BE2C (cell line): Measurements from ENCODE around the gene PPP1R12C.
A peak's percentile ranks its signal among the peaks of the same experiment; 100 is the strongest.

ENCODE experiments used
- DNase-seq: peaks from one replicate; pipeline ENCODE4 v3.0.0-alpha.2; 2020
- H3K27me3 ChIP-seq: fragments of 250-450 bp; sonication (Bioruptor Pico); 2 replicates; pipeline ENCODE4 v1.5.1; 2020; ENCODE audit warnings: mild to moderate bottlenecking
- H3K36me3 ChIP-seq: fragments of 250-450 bp; sonication (Bioruptor Pico); 2 replicates; pipeline ENCODE4 v1.5.1; 2020; ENCODE audit warnings: mild to moderate bottlenecking
- H3K4me1 ChIP-seq: fragments of 250-450 bp; sonication (Bioruptor Pico); 2 replicates; pipeline ENCODE4 v1.5.1; 2020
- H3K4me3 ChIP-seq: 2 replicates; pipeline ENCODE4 v1.5.1; 2011; ENCODE audit warnings: low read depth, low read length
- H3K9me3 ChIP-seq: fragments of 250-450 bp; sonication (Bioruptor Pico); 2 replicates; pipeline ENCODE4 v1.5.1; 2020
- TF ChIP-seq, protein P1 (sequence below): IDR thresholded peaks from 2 replicates; pipeline ENCODE4 v1.5.1; 2012; ENCODE audit warnings: mild to moderate bottlenecking, low read depth, low read length

The PPP1R12C gene

DNA sequence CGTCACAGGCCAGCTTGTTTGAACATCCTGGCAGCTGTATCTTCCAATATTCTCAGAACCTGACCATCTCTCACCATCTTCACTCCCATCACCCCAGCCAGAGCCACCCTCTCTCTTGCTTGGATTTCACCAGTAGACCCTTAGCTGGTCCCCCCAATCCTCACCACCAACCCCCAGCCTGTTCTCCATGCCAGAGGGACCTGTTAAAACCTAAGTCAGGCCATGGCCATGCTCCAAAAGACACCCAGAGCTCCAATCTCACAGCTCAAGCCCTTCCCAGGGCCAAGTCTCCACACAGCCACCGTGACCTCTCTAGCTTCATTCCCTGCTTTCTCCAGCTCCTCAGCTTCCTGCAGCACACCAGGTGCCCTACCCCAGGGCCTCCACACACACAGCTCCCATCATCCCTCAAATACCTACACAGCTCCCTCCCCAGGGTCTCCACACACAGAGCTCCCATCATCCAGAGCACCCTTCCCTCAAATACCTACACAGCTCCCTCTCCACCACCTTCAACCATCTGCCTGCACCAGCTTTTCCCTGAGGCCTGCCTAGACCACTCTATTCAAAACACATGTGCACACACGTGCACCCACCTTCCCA lies 28.0 kb downstream of the PPP1R12C start:
- H3K27me3 ChIP-seq: peaks cover 27% of the 10 kb centered on the region
- H3K9me3 ChIP-seq: no peaks in the 10 kb centered on the region
- DNase-seq: no peak
- peaks cover 5% of the 10 kb centered on the region for H3K36me3 ChIP-seq
- H3K4me1 ChIP-seq: no peaks in the 10 kb centered on the region
- TF ChIP-seq, protein P1, sequence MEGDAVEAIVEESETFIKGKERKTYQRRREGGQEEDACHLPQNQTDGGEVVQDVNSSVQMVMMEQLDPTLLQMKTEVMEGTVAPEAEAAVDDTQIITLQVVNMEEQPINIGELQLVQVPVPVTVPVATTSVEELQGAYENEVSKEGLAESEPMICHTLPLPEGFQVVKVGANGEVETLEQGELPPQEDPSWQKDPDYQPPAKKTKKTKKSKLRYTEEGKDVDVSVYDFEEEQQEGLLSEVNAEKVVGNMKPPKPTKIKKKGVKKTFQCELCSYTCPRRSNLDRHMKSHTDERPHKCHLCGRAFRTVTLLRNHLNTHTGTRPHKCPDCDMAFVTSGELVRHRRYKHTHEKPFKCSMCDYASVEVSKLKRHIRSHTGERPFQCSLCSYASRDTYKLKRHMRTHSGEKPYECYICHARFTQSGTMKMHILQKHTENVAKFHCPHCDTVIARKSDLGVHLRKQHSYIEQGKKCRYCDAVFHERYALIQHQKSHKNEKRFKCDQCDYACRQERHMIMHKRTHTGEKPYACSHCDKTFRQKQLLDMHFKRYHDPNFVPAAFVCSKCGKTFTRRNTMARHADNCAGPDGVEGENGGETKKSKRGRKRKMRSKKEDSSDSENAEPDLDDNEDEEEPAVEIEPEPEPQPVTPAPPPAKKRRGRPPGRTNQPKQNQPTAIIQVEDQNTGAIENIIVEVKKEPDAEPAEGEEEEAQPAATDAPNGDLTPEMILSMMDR: no peak
- H3K4me3 ChIP-seq: no peak overlapping the region

DNA sequence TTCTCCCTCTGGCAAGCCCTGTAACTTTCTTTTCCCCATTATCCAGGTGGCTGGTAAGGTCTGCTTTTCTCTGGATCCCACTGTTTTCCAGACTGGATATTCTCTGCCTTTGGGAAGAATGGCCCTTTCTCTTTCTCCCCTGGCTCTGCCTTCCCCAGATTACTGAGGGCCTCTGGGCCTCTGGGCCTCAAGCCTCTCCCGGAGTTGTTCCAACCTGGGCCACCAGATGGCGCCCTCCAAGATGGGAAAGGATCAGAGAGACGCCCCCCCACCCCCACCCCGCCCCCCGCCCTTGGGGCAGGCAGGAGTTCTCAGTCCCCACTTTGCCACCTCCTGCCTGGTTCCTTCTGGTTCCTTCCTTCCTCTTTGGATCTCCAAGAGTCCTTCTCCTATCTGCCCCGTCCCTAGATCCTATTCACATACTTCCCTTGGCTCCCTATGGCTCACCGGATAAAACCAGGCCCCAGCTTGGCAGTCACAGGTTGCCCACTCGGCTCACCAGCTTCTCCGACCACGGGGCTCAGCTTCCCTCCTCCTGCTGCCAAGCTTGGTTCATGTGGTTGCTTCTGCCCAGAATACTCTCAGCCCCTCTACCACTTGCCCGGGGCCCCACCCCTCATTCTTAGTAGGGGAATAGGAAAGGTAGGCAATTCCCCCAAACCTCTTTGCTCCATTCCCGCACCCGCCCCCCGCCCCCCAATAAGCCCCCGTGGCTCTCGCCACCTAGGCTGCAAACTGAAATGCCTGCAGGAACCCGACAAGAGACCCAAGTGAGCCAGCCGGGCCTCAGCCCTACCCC lies 28.7 kb downstream of the PPP1R12C start:
- TF ChIP-seq, protein P1: peak; percentile 62
- H3K36me3 ChIP-seq: peaks cover 3% of the 10 kb centered on the region
- H3K4me3 ChIP-seq: no peak overlapping the region
- no peaks in the 10 kb centered on the region for H3K4me1 ChIP-seq
- DNase-seq: peak; percentile 88
- no peaks in the 10 kb centered on the region for H3K9me3 ChIP-seq
- peaks cover 34% of the 10 kb centered on the region for H3K27me3 ChIP-seq

DNA sequence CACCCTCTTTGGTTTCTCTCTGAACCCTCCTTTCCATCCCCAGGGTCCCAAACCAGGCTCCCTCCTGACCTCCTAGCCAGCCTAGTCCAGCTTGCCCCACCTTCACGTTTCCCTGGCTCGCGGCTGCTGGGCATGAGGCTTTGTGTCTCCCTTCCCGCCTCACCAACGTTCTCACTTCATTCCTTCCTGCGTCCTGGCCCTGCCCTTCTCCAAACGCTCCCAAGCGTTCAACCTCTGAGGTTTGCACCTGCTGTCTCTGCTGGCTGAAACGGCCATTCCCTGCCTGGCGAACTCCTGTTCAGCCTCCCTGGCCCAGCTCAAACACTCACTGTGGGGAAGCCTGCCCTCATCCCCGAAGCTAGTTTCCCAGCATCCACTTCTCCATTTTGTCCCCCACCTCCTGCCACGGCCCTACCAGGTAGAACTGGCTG lies 29.4 kb downstream of the PPP1R12C start:
- Histone ChIP-seq H3K4me1 (no peaks in the 10 kb centered on the region), H3K27me3 (peaks cover 39% of the 10 kb centered on the region), H3K9me3 (no peaks in the 10 kb centered on the region), H3K4me3 (no peak overlapping the region), H3K36me3 (peaks cover 3% of the 10 kb centered on the region)
- TF ChIP-seq, protein P1: no peak
- DNase-seq: no peak

- no peaks in the 10 kb centered on the region for H3K4me1 ChIP-seq
- TF ChIP-seq, protein P1: no peak
- H3K36me3 ChIP-seq: peaks cover 3% of the 10 kb centered on the region
- H3K27me3 ChIP-seq: peaks cover 42% of the 10 kb centered on the region
- H3K9me3 ChIP-seq: no peaks in the 10 kb centered on the region
- peak overlapping the region; percentile 53 for H3K4me3 ChIP-seq
- no peak for DNase-seq
Observed at GRCh38 chr19:55087542-55087901, 29.9 kb downstream of the PPP1R12C start.

GRCh38 chr19:55086730-55087541 lies 30.5 kb downstream of the PPP1R12C start:
- Histone ChIP-seq H3K4me3 (peak overlapping the region; percentile 53), H3K36me3 (peaks cover 3% of the 10 kb centered on the region), H3K9me3 (peaks cover 5% of the 10 kb centered on the region; the same call in 1 of the 2 replicates), H3K27me3 (peaks cover 48% of the 10 kb centered on the region), H3K4me1 (no peaks in the 10 kb centered on the region)
- TF ChIP-seq, protein P1: no peak
- peak; percentile 97 for DNase-seq
